K562 (cell line): ENCODE data around the gene LUZP1. TPM values are rescaled to one million over a fixed set of nuclear protein-coding genes. Genes with fewer than 3 reads are reported as not detected.

Source experiments
- ATAC-seq: fragments of 200-7000 bp; cut with Tn5 transposase; 3 replicates; pipeline ENCODE4 v1.9.1; 2020; ENCODE audit warnings: moderate library complexity
- BruUV-seq: library from RNA; stranded (reverse); fragments of 400-500 nt; replicated peaks from 2 replicates; lab custom pipeline; 2021; lab: Mats Ljungman, UMichigan
- CTCF ChIA-PET: fragments of 300-600 bp; formaldehyde crosslinking; extraction: SDS; loops from one replicate; lab custom pipeline; 2021; ENCODE audit warnings: low intra/inter-chr PET ratio; lab: Yijun Ruan, JAX
- POLR2A ChIA-PET: fragments of 300-600, 350-650 bp; sonication (Branson Sonifier 250); formaldehyde crosslinking; extraction: SDS; loops from one replicate; lab custom pipeline; 2021; ENCODE audit warnings: antibody characterized with exemption, inconsistent platforms; lab: Yijun Ruan, JAX
- DNase-seq, 4 experiments: peaks; one replicate each; pipeline versions ENCODE4 v3.0.0 to v3.0.0-alpha.2; 2011 to 2018; ENCODE audit warnings: low spot score in 3 of 4, mixed read lengths in 3 of 4; ENCODE audit errors: extremely low read depth in 1 of 4
- FAIRE-seq: peaks from 2 replicates; lab custom pipeline; 2011; peaks lifted over from hg19 to GRCh38; lab: Jason Lieb, UNC
- H2AFZ ChIP-seq: 2 replicates; pipeline ENCODE4 v1.6.0; 2011; ENCODE audit warnings: low read depth, low read length, control low read depth, inconsistent platforms
- H3K27ac ChIP-seq: fragments of 200-600 bp; 3 replicates; pipeline ENCODE4 v1.8.0; 2011; ENCODE audit warnings: low read depth, mild to moderate bottlenecking, control low read depth, inconsistent platforms, low read length, moderate library complexity, mixed read lengths; ENCODE audit errors: extremely low read depth
- H3K27me3 ChIP-seq, 2 experiments: fragments of 300-600 bp in 1 of 2; 2 replicates in 1 of 2; 3 replicates in 1 of 2; pipeline versions ENCODE4 v1.6.0 to v1.8.0; 2011; ENCODE audit warnings: inconsistent platforms in 2 of 2, low read length in 2 of 2, mild to moderate bottlenecking in 1 of 2, mixed read lengths in 1 of 2, moderate library complexity in 1 of 2; ENCODE audit not compliant: control insufficient read depth in 2 of 2, insufficient read depth in 2 of 2
- H3K36me3 ChIP-seq: fragments of 300-600 bp; 3 replicates; pipeline ENCODE4 v1.8.0; 2011; ENCODE audit warnings: mild to moderate bottlenecking, low read length, inconsistent platforms; ENCODE audit not compliant: control insufficient read depth, insufficient read depth
- H3K4me1 ChIP-seq, 2 experiments: fragments of 200-600 bp in 1 of 2; replicated peaks in 1 of 2; 2 replicates in 1 of 2; 3 replicates in 1 of 2; pipeline versions ENCODE4 v1.5.1 to v1.8.0; 2011; ENCODE audit warnings: inconsistent platforms in 2 of 2, low read length in 2 of 2, mild to moderate bottlenecking in 1 of 2, mixed read lengths in 1 of 2, moderate library complexity in 1 of 2; ENCODE audit not compliant: control insufficient read depth in 2 of 2, insufficient read depth in 2 of 2
- H3K4me2 ChIP-seq: 2 replicates; pipeline ENCODE4 v1.6.1; 2011; ENCODE audit warnings: low read length, control low read depth, inconsistent platforms, mixed read lengths; ENCODE audit not compliant: insufficient read depth
- H3K4me3 ChIP-seq: fragments of 200-600 bp; sonication (generic), shearing (Covaris generic); 2 replicates; pipeline ENCODE4 v1.5.1; 2016; ENCODE audit warnings: control low read depth, inconsistent platforms
- H3K79me2 ChIP-seq: fragments of 200-600 bp; 3 replicates; pipeline ENCODE4 v1.8.0; 2011; ENCODE audit warnings: low read length, inconsistent platforms; ENCODE audit not compliant: control insufficient read depth, insufficient read depth
- H3K9ac ChIP-seq, 2 experiments: 2 replicates each; pipeline versions ENCODE4 v1.6.0 to v1.6.1; 2011; ENCODE audit warnings: low read depth in 2 of 2, low read length in 2 of 2, control low read depth in 1 of 2, inconsistent platforms in 1 of 2, mild to moderate bottlenecking in 1 of 2, mixed read lengths in 1 of 2; ENCODE audit not compliant: insufficient read depth in 1 of 2
- H3K9me1 ChIP-seq: one replicate; pipeline ENCODE4 v1.6.0; 2011; ENCODE audit warnings: inconsistent platforms, mild to moderate bottlenecking, low read length, moderate library complexity; ENCODE audit not compliant: control insufficient read depth, insufficient read depth
- H3K9me3 ChIP-seq: replicated peaks from 2 replicates; pipeline ENCODE4 v1.5.1; 2011; ENCODE audit warnings: low read depth, low read length, inconsistent platforms; ENCODE audit not compliant: control insufficient read depth, insufficient read depth
- H4K20me1 ChIP-seq: replicated peaks from 2 replicates; pipeline ENCODE4 v1.6.1; 2011; ENCODE audit warnings: low read length, inconsistent platforms, mixed read lengths; ENCODE audit not compliant: control insufficient read depth, insufficient read depth
- C11orf30 ChIP-seq: fragments of 450-650 bp; IDR thresholded peaks from 2 replicates; pipeline ENCODE4 v1.6.1; 2016; ENCODE audit warnings: low read depth, mild to moderate bottlenecking
- DDX20 ChIP-seq: fragments of 450-650 bp; IDR thresholded peaks from 2 replicates; pipeline ENCODE4 v1.6.1; 2016; ENCODE audit warnings: missing genetic modification characterization, low read depth, mild to moderate bottlenecking, missing compliant biosample characterization, moderate library complexity
- EGR1 ChIP-seq: fragments of 450-650 bp; conservative IDR thresholded peaks from 2 replicates; pipeline ENCODE4 v1.6.1; 2017; ENCODE audit warnings: mild to moderate bottlenecking
- GABPB1 ChIP-seq: sonication (generic); formaldehyde crosslinking; IDR thresholded peaks from 2 replicates; pipeline ENCODE4 v1.8.0; 2022; ENCODE audit warnings: mild to moderate bottlenecking, missing genetic modification reagents
- HNRNPLL ChIP-seq: fragments of 200-400 bp; formaldehyde crosslinking; IDR thresholded peaks from 2 replicates; pipeline ENCODE4 v1.6.1; 2017; ENCODE audit warnings: low read length, low read depth, mild to moderate bottlenecking; ENCODE audit not compliant: poor library complexity, severe bottlenecking
- ILF3 ChIP-seq: fragments of 450-650 bp; IDR thresholded peaks from 2 replicates; pipeline ENCODE4 v1.6.1; 2018; ENCODE audit warnings: antibody characterized with exemption, mild to moderate bottlenecking, moderate library complexity, borderline replicate concordance
- MAFG ChIP-seq: fragments of 450-650 bp; conservative IDR thresholded peaks from 2 replicates; pipeline ENCODE4 v1.6.1; 2016; ENCODE audit warnings: missing genetic modification characterization, missing compliant biosample characterization
- MAFK ChIP-seq: IDR thresholded peaks from 2 replicates; pipeline ENCODE4 v1.6.1; 2011; ENCODE audit warnings: low read length, improper control_type of control experiment
- NBN ChIP-seq: fragments of 450-650 bp; IDR thresholded peaks from 2 replicates; pipeline ENCODE4 v1.6.1; 2016; ENCODE audit warnings: low read depth, mild to moderate bottlenecking
- NCOA2 ChIP-seq, 2 experiments: fragments of 450-650 bp; IDR thresholded peaks; 2 replicates each; pipeline ENCODE4 v1.6.1; 2018; ENCODE audit warnings: mild to moderate bottlenecking in 2 of 2, moderate library complexity in 1 of 2; ENCODE audit not compliant: partially characterized antibody in 2 of 2
- PYGO2 ChIP-seq: fragments of 450-650 bp; IDR thresholded peaks from 2 replicates; pipeline ENCODE4 v1.6.1; 2016; ENCODE audit warnings: mild to moderate bottlenecking, missing genetic modification characterization, moderate library complexity, missing compliant biosample characterization
- RBM17 ChIP-seq: fragments of 200-400 bp; formaldehyde crosslinking; IDR thresholded peaks from 2 replicates; pipeline ENCODE4 v1.6.1; 2017; ENCODE audit warnings: low read depth, mild to moderate bottlenecking, low read length, borderline replicate concordance
- RFX5 ChIP-seq: IDR thresholded peaks from 2 replicates; pipeline ENCODE4 v1.6.1; 2011; ENCODE audit warnings: low read depth, mild to moderate bottlenecking, improper control_type of control experiment, low read length
- SPI1 ChIP-seq: IDR thresholded peaks from 2 replicates; pipeline ENCODE4 v1.6.1; 2011; ENCODE audit warnings: low read depth, low read length, control low read depth, borderline replicate concordance
- ZHX1 ChIP-seq: fragments of 150-350 bp; conservative IDR thresholded peaks from 2 replicates; pipeline ENCODE4 v1.6.1; 2014; ENCODE audit warnings: low read length
- ZKSCAN1 ChIP-seq: fragments of 150-350 bp; IDR thresholded peaks from 2 replicates; pipeline ENCODE4 v1.6.1; 2016; ENCODE audit warnings: low read depth, low read length
- ZNF316 ChIP-seq: fragments of 450-650 bp; IDR thresholded peaks from 2 replicates; pipeline ENCODE4 v1.6.1; 2016
- ZNF695 ChIP-seq: fragments of 450-650 bp; formaldehyde crosslinking; IDR thresholded peaks from 2 replicates; pipeline ENCODE4 v1.4.0; 2020; ENCODE audit warnings: mild to moderate bottlenecking, moderate library complexity
- ZNF707 ChIP-seq: fragments of 250-450 bp; sonication (Bioruptor Pico); conservative IDR thresholded peaks from 2 replicates; pipeline ENCODE4 v1.8.0; 2022; ENCODE audit warnings: inconsistent platforms, mild to moderate bottlenecking, moderate library complexity
- WGBS: fragments of 100-300 bp; shearing (Covaris generic); methylation state at CpG from one replicate; pipeline ENCODE4 v1.1.6; 2016; ENCODE audit warnings: low coverage, mixed read lengths; ENCODE audit not compliant: insufficient coverage; ENCODE audit errors: missing lambda C conversion rate; 5-methylcytosine and 5-hydroxymethylcytosine counted together
- in situ Hi-C: fragments of 300-500 bp; cut with MboI; formaldehyde crosslinking; loops from 4 replicates; pipeline ENCODE4 v1.15.0; 2018; ENCODE audit warnings: inconsistent platforms, mixed read lengths
- intact Hi-C: fragments of 100-400 bp; cut with micrococcal nuclease; formaldehyde crosslinking; loops from 2 replicates; pipeline ENCODE4 v1.14.2; 2022
- polyA plus RNA-seq, 8 experiments: library from polyadenylated mRNA; depleted of rRNA in 4 of 8; stranded (reverse) in 5 of 8; unstranded in 3 of 8; fragments of >200 nt; fragmentation: Nextera tagmentation in 2 of 8; fragmentation: Illumina TruSeq in 1 of 8; extraction: Ambion mirVana in 2 of 8; extraction: Trizol in 1 of 8; gene quantifications; 2 replicates each; pipeline versions ENCODE4 v1.2.1 to v1.2.3, GENCODE V29; 2011 to 2014; ENCODE audit warnings: inconsistent platforms in 1 of 8, missing spikeins in 1 of 8
- total RNA-seq, 7 experiments: library from RNA; depleted of rRNA in 6 of 7; stranded (reverse); fragments of >200 nt in 6 of 7; fragmentation: Illumina TruSeq in 2 of 7; extraction: Trizol in 2 of 7; gene quantifications; 2 replicates each; pipeline versions ENCODE4 v1.2.1 to v1.2.3, GENCODE V29; 2011 to 2021; ENCODE audit warnings: low replicate concordance in 1 of 7

LUZP1 gene
- total and polyA plus RNA-seq, 9 of the 15 experiments (the other 6 are each of a cell fraction or from before 2014, with no cell fraction given) = 6.5 to 19.1 (median 12.4) TPM

GRCh38 chr1:23111600-23112535, 56.8 kb downstream of the LUZP1 start:
- CTCF ChIA-PET = no interaction called here
- TF ChIP-seq MAFG = peak; percentile 35; the same call in 1 of the 2 replicates
- TF ChIP-seq NCOA2 (IDR thresholded peaks at IDR 0.05; ENCODE audit: partially characterized antibody in 2 of 2) = no peak
- no peak for TF ChIP-seq ZNF707 (CRISPR knock-in tag)
- TF ChIP-seq ZKSCAN1 = no peak
- TF ChIP-seq PYGO2 (tag) = no peak
- TF ChIP-seq GABPB1 (CRISPR knock-in tag) = no peak
- TF ChIP-seq ZNF695 (CRISPR knock-in tag) = no peak
- no peak for TF ChIP-seq RFX5
- no peak for TF ChIP-seq DDX20
- no peak for TF ChIP-seq ZHX1
- peak; percentile 38; the same call in 1 of the 2 replicates for TF ChIP-seq MAFK
- TF ChIP-seq HNRNPLL = no peak
- TF ChIP-seq ILF3 = no peak
- TF ChIP-seq SPI1 = peak; percentile 75; the same call in 1 of the 2 replicates
- TF ChIP-seq NBN = no peak
- peak; percentile 63 for TF ChIP-seq C11orf30
- peak; percentile 77 for TF ChIP-seq EGR1
- TF ChIP-seq RBM17 = no peak
- TF ChIP-seq ZNF316 = peak; percentile 73

More at GRCh38 chr1:23111600-23112535, 56.8 kb downstream of the LUZP1 start:
- H3K79me2 ChIP-seq = peaks cover 50% of the 10 kb centered on the region
- 0 out of 2 replicates have a peak, but pooled peaks cover 4% of the 10 kb centered on the region for H4K20me1 ChIP-seq
- H3K9me1 ChIP-seq = no peaks in the 10 kb centered on the region
- no peak overlapping the region for H2AFZ ChIP-seq
- H3K9me3 ChIP-seq = no peaks in the 10 kb centered on the region
- peak overlapping the region in 1 of 2 experiments; percentile 46; a peak in 1 of 4 replicates for H3K9ac ChIP-seq
- no peak overlapping the region for H3K4me2 ChIP-seq
- no peaks in the 10 kb centered on the region for H3K27me3 ChIP-seq
- WGBS = 56% methylated on average over 6 of the region's 6 CpGs
- H3K36me3 ChIP-seq = peaks cover 12% of the 10 kb centered on the region; the same call in 2 of the 3 replicates
- ATAC-seq = no peak
- peak overlapping the region; percentile 10; the same call in 1 of the 3 replicates for H3K27ac ChIP-seq
- DNase-seq = no peak
- POLR2A ChIA-PET = interaction anchor here (0.6 to 1.8 kb wide), 5 partner anchors 9 to 199 kb away, joined by 3 to 5 read pairs (median 3); no protein-coding TSS in a partner anchor
- no peak overlapping the region for H3K4me3 ChIP-seq
- FAIRE-seq = no peak
- in situ Hi-C loops (no loop called here), intact Hi-C loops (no loop called here)
- peaks cover 36 to 58% of the 10 kb centered on the region in 2 experiments for H3K4me1 ChIP-seq
- BruUV-seq = no TSS peak
